Measurements from ENCODE around the gene CCNB1IP1.
"Not testable (repeated sequence)": the region's sequence is repeated elsewhere in the genome, so short reads cannot be mapped to it uniquely, and the experiment has no call there.

CCNB1IP1 gene

GRCh38 chr14:20305265-20306078, 27.6 kb downstream of the CCNB1IP1 start, which contains the start of gene TTC5:
TSS of gene TTC5 (minus strand) at chr14:20305951. CDS start at chr14:20305937, 14 bp downstream.
- no peaks in the 10 kb centered on the region for H3K9me3 Mint-ChIP-seq
- peaks cover 44% of the 10 kb centered on the region for H3K4me1 Mint-ChIP-seq
- peak within 1 kb of the TSS; percentile 94 for H3K27ac Mint-ChIP-seq
- H3K36me3 Mint-ChIP-seq, result peaks cover 1% of the 10 kb centered on the region
- no peaks in the 10 kb centered on the region for H3K27me3 Mint-ChIP-seq
- peak within 1 kb of the TSS; percentile 95 for H3K4me3 Mint-ChIP-seq

GRCh38 chr14:20302042-20302755, 30.9 kb downstream of the CCNB1IP1 start:
- Mint-ChIP-seq H3K4me3 (no peak overlapping the region), H3K4me1 (peaks cover 44% of the 10 kb centered on the region), H3K9me3 (no peaks in the 10 kb centered on the region), H3K27ac (no peak overlapping the region), H3K27me3 (no peaks in the 10 kb centered on the region), H3K36me3 (peaks cover 13% of the 10 kb centered on the region)

GRCh38 chr14:20295067-20295466, 38.0 kb downstream of the CCNB1IP1 start:
- Mint-ChIP-seq H3K27me3 (no peaks in the 10 kb centered on the region), H3K36me3 (peaks cover 33% of the 10 kb centered on the region), H3K27ac (no peak overlapping the region)

GRCh38 chr14:20294636-20295035, 38.4 kb downstream of the CCNB1IP1 start:
- peaks cover 35% of the 10 kb centered on the region for H3K36me3 Mint-ChIP-seq
- peak overlapping the region; percentile 48 for H3K27ac Mint-ChIP-seq

More at GRCh38 chr14:20295067-20295466, 38.0 kb downstream of the CCNB1IP1 start:
- Mint-ChIP-seq H3K4me3 (no peak overlapping the region), H3K9me3 (no peaks in the 10 kb centered on the region), H3K4me1 (no peaks in the 10 kb centered on the region)

GRCh38 chr14:20281998-20282397, 51.1 kb downstream of the CCNB1IP1 start:
- not testable (repeated sequence) for H3K9me3 Mint-ChIP-seq, H3K4me3 Mint-ChIP-seq, H3K27me3 Mint-ChIP-seq, H3K27ac Mint-ChIP-seq
- H3K4me1 Mint-ChIP-seq, result peaks cover 34% of the 10 kb centered on the region
- peaks cover 59% of the 10 kb centered on the region for H3K36me3 Mint-ChIP-seq

More at GRCh38 chr14:20294636-20295035, 38.4 kb downstream of the CCNB1IP1 start:
- H3K27me3 Mint-ChIP-seq, result no peaks in the 10 kb centered on the region
- no peaks in the 10 kb centered on the region for H3K4me1 Mint-ChIP-seq
- no peak overlapping the region for H3K4me3 Mint-ChIP-seq
- no peaks in the 10 kb centered on the region for H3K9me3 Mint-ChIP-seq

GRCh38 chr14:20280265-20280664, 52.8 kb downstream of the CCNB1IP1 start:
- H3K36me3 Mint-ChIP-seq, result peaks cover 57% of the 10 kb centered on the region
- H3K9me3 Mint-ChIP-seq, H3K27me3 Mint-ChIP-seq, H3K4me3 Mint-ChIP-seq, H3K27ac Mint-ChIP-seq: not testable (repeated sequence)
- H3K4me1 Mint-ChIP-seq, result peaks cover 34% of the 10 kb centered on the region

GRCh38 chr14:20278414-20278813, 54.7 kb downstream of the CCNB1IP1 start:
- H3K27me3 Mint-ChIP-seq, result no peaks in the 10 kb centered on the region
- peaks cover 15% of the 10 kb centered on the region for H3K9me3 Mint-ChIP-seq
- H3K27ac Mint-ChIP-seq, result no peak overlapping the region
- H3K36me3 Mint-ChIP-seq, result peaks cover 66% of the 10 kb centered on the region
- no peak overlapping the region for H3K4me3 Mint-ChIP-seq
- peaks cover 34% of the 10 kb centered on the region for H3K4me1 Mint-ChIP-seq

- Mint-ChIP-seq H3K9me3 (peaks cover 16% of the 10 kb centered on the region), H3K36me3 (peaks cover 57% of the 10 kb centered on the region), H3K4me3 (no peak overlapping the region), H3K4me1 (peaks cover 34% of the 10 kb centered on the region), H3K27me3 (no peaks in the 10 kb centered on the region), H3K27ac (no peak overlapping the region)
Observed at GRCh38 chr14:20277409-20277808, 55.7 kb downstream of the CCNB1IP1 start.

GRCh38 chr14:20274062-20274461, 59.0 kb downstream of the CCNB1IP1 start:
- peaks cover 27% of the 10 kb centered on the region for H3K9me3 Mint-ChIP-seq
- no peak overlapping the region for H3K4me3 Mint-ChIP-seq
- no peaks in the 10 kb centered on the region for H3K27me3 Mint-ChIP-seq
- peaks cover 14% of the 10 kb centered on the region for H3K4me1 Mint-ChIP-seq
- H3K27ac Mint-ChIP-seq, result no peak overlapping the region
- peaks cover 53% of the 10 kb centered on the region for H3K36me3 Mint-ChIP-seq

- H3K27me3 Mint-ChIP-seq, H3K9me3 Mint-ChIP-seq, H3K27ac Mint-ChIP-seq, H3K4me1 Mint-ChIP-seq, H3K4me3 Mint-ChIP-seq: not testable (repeated sequence)
- peaks cover 23% of the 10 kb centered on the region for H3K36me3 Mint-ChIP-seq
Observed at GRCh38 chr14:20264361-20264760, 68.7 kb downstream of the CCNB1IP1 start.

GRCh38 chr14:20262642-20263128, 70.4 kb downstream of the CCNB1IP1 start:
- no peaks in the 10 kb centered on the region for H3K9me3 Mint-ChIP-seq
- H3K4me1 Mint-ChIP-seq, result no peaks in the 10 kb centered on the region
- no peak overlapping the region for H3K27ac Mint-ChIP-seq
- peaks cover 23% of the 10 kb centered on the region for H3K36me3 Mint-ChIP-seq
- no peaks in the 10 kb centered on the region for H3K27me3 Mint-ChIP-seq
- H3K4me3 Mint-ChIP-seq, result no peak overlapping the region

All from activated naive CD4-positive, alpha-beta T cell treated with anti-CD3 and anti-CD28 coated beads, Interleukin-2, amount 50 U/mL, for 24 hours (primary cell).